VCaP (cell line): Measurements from ENCODE around the gene OR2T5.
"Not testable (repeated sequence)": the region's sequence is repeated elsewhere in the genome, so short reads cannot be mapped to it uniquely, and the experiment has no call there.

Experiments used
- H3K27ac ChIP-seq: fragments of 450-650 bp; 2 replicates; pipeline ENCODE4 v1.5.1; 2017
- CTCF ChIP-seq: fragments of 450-650 bp; conservative IDR thresholded peaks from 2 replicates; pipeline ENCODE4 v1.5.1; 2017; ENCODE audit warnings: mild to moderate bottlenecking, moderate library complexity

OR2T5 gene

GRCh38 chr1:248488289-248488688 lies at the start of gene OR2T5:
TSS of gene OR2T5 (plus strand) at chr1:248488589. CDS start at chr1:248488589, 0 bp downstream.
- not testable (repeated sequence) for H3K27ac ChIP-seq

- H3K27ac ChIP-seq, result not testable (repeated sequence)
Measured at GRCh38 chr1:248438668-248439067, 49.7 kb upstream of the OR2T5 start.

GRCh38 chr1:248439283-248439682 lies 49.1 kb upstream of the OR2T5 start:
- not testable (repeated sequence) for H3K27ac ChIP-seq

- H3K27ac ChIP-seq, result not testable (repeated sequence)
Measured at GRCh38 chr1:248442500-248443277, 45.7 kb upstream of the OR2T5 start.

GRCh38 chr1:248444603-248445002 lies 43.8 kb upstream of the OR2T5 start:
- not testable (repeated sequence) for H3K27ac ChIP-seq

- H3K27ac ChIP-seq, result not testable (repeated sequence)
Measured at GRCh38 chr1:248445399-248445798, 43.0 kb upstream of the OR2T5 start, which contains the start of gene OR2T2. TSS of gene OR2T2 (plus strand) at chr1:248445637. CDS start at chr1:248452798, 7,161 bp downstream.

- H3K27ac ChIP-seq, result not testable (repeated sequence)
Measured at GRCh38 chr1:248448409-248449074, 39.8 kb upstream of the OR2T5 start.

GRCh38 chr1:248449821-248450465 lies 38.4 kb upstream of the OR2T5 start:
- H3K27ac ChIP-seq, result not testable (repeated sequence)

GRCh38 chr1:248450466-248451145 lies 37.8 kb upstream of the OR2T5 start:
- H3K27ac ChIP-seq, result not testable (repeated sequence)

GRCh38 chr1:248453619-248454018 lies 34.8 kb upstream of the OR2T5 start:
- H3K27ac ChIP-seq, result not testable (repeated sequence)

- not testable (repeated sequence) for H3K27ac ChIP-seq
Measured at GRCh38 chr1:248455045-248455444, 33.3 kb upstream of the OR2T5 start.

- H3K27ac ChIP-seq, result not testable (repeated sequence)
Measured at GRCh38 chr1:248456635-248457034, 31.8 kb upstream of the OR2T5 start.

GRCh38 chr1:248459117-248459516 lies 29.3 kb upstream of the OR2T5 start:
- not testable (repeated sequence) for H3K27ac ChIP-seq

GRCh38 chr1:248471154-248471553 lies 17.2 kb upstream of the OR2T5 start:
- no peak overlapping the region for H3K27ac ChIP-seq
- no peak for TF ChIP-seq CTCF

GRCh38 chr1:248472111-248472510 lies 16.3 kb upstream of the OR2T5 start:
- not testable (repeated sequence) for H3K27ac ChIP-seq

- not testable (repeated sequence) for H3K27ac ChIP-seq
Measured at GRCh38 chr1:248473051-248473450, 15.3 kb upstream of the OR2T5 start, which contains the start of gene OR2T3. TSS of gene OR2T3 (plus strand) at chr1:248473351. CDS start at chr1:248473351, 0 bp downstream.

- H3K27ac ChIP-seq, result not testable (repeated sequence)
Measured at GRCh38 chr1:248475660-248476059, 12.7 kb upstream of the OR2T5 start.

GRCh38 chr1:248481686-248482579 lies 6.5 kb upstream of the OR2T5 start:
- not testable (repeated sequence) for H3K27ac ChIP-seq

- not testable (repeated sequence) for H3K27ac ChIP-seq
Measured at GRCh38 chr1:248496661-248497060, 8.3 kb downstream of the OR2T5 start.
